Measurements from ENCODE around the gene FAF2. TPM values are rescaled to one million over a fixed set of nuclear protein-coding genes. Genes with fewer than 3 reads are reported as not detected.

FAF2 gene
- total and polyA plus RNA-seq, 7 donors = 4.2 to 24.6 (median 18.6) TPM

- Histone ChIP-seq H3K36me3 (no peaks in the 10 kb centered on the region), H3K4me1 (peaks cover 0 to 40% (median 21%) of the 10 kb centered on the region in 4 donors), H3K27ac (peak overlapping the region; percentile 81 to 91 (median 87)), H3K27me3 (no peaks in the 10 kb centered on the region), H3K4me3 (peak overlapping the region; percentile 47 to 82 (median 68)), H3K9me3 (no peaks in the 10 kb centered on the region)
- intact Hi-C loops (cut with DNase I) = loop anchor here (1.0 to 2.0 kb wide), 3 partner anchors 97 to 127 kb away; partner anchors contain the start of genes CLTB and TSPAN17
- TF ChIP-seq POLR2AphosphoS5 (IDR thresholded peaks at IDR 0.05) = peak; percentile 66 to 79 (median 72)
- TF ChIP-seq POLR2A (IDR thresholded peaks at IDR 0.05) = peak in 1 of 2 donors; percentile 84
- TF ChIP-seq, protein P1, sequence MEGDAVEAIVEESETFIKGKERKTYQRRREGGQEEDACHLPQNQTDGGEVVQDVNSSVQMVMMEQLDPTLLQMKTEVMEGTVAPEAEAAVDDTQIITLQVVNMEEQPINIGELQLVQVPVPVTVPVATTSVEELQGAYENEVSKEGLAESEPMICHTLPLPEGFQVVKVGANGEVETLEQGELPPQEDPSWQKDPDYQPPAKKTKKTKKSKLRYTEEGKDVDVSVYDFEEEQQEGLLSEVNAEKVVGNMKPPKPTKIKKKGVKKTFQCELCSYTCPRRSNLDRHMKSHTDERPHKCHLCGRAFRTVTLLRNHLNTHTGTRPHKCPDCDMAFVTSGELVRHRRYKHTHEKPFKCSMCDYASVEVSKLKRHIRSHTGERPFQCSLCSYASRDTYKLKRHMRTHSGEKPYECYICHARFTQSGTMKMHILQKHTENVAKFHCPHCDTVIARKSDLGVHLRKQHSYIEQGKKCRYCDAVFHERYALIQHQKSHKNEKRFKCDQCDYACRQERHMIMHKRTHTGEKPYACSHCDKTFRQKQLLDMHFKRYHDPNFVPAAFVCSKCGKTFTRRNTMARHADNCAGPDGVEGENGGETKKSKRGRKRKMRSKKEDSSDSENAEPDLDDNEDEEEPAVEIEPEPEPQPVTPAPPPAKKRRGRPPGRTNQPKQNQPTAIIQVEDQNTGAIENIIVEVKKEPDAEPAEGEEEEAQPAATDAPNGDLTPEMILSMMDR (IDR thresholded peaks at IDR 0.05) = no peak
- no peak for TF ChIP-seq EP300 (IDR thresholded peaks at IDR 0.05)
- peak; percentile 84 for DNase-seq
- 0% methylated on average over 63 of the region's 63 CpGs for WGBS, 2 donors
These were observed 95.4 kb downstream of the FAF2 start for GRCh38 chr5:176543428-176544182.

- 66 to 93% methylated on average over 6 of the region's 6 CpGs for WGBS, 2 donors
- Histone ChIP-seq H3K27ac (peak overlapping the region in 1 of 4 donors; percentile 22), H3K9me3 (no peaks in the 10 kb centered on the region), H3K4me3 (no peak overlapping the region), H3K27me3 (no peaks in the 10 kb centered on the region), H3K36me3 (no peaks in the 10 kb centered on the region), H3K4me1 (peaks cover 0 to 36% (median 20%) of the 10 kb centered on the region in 4 donors)
- TF ChIP-seq POLR2AphosphoS5 (IDR thresholded peaks at IDR 0.05) = no peak
- no peak for TF ChIP-seq EP300 (IDR thresholded peaks at IDR 0.05)
- no peak for TF ChIP-seq POLR2A (IDR thresholded peaks at IDR 0.05)
- TF ChIP-seq, protein P1 (IDR thresholded peaks at IDR 0.05) = no peak
- intact Hi-C loops (cut with DNase I) = no loop called here
- no peak for DNase-seq
These were observed 97.2 kb downstream of the FAF2 start for GRCh38 chr5:176545388-176545736.

- Histone ChIP-seq H3K36me3 (no peaks in the 10 kb centered on the region), H3K4me3 (no peak overlapping the region), H3K27ac (peak overlapping the region in 1 of 4 donors; percentile 22), H3K27me3 (no peaks in the 10 kb centered on the region), H3K9me3 (no peaks in the 10 kb centered on the region), H3K4me1 (peaks cover 0 to 36% (median 20%) of the 10 kb centered on the region in 4 donors)
- TF ChIP-seq EP300 (IDR thresholded peaks at IDR 0.05) (no peak), POLR2A (IDR thresholded peaks at IDR 0.05) (peak in 1 of 2 donors; percentile 24), POLR2AphosphoS5 (IDR thresholded peaks at IDR 0.05) (peak in 1 of 4 donors; percentile 9)
- TF ChIP-seq, protein P1 (IDR thresholded peaks at IDR 0.05) = no peak
- 16 to 67% methylated on average over 13 of the region's 13 CpGs for WGBS, 2 donors
- intact Hi-C loops (cut with DNase I) = no loop called here
- DNase-seq = no peak
These were observed 97.7 kb downstream of the FAF2 start for GRCh38 chr5:176545737-176546509.

DNA sequence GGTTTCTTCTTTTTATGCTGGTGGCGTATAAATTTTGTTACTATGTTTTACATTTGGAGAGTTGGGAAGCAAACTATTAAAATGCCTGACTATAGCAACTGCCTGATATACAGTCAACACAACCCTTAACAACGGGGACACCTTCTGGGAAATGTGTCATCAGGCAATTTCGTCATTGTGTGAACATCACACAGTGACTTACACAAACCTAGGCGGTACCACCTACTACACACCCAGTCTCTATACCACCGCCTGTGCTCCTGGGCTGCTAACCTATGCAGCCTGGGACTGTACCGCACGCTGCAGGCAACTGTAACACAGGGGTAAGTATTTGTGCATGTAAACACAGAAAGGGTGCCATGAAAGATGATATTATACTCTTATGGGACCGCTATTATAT is 99.6 kb downstream of the FAF2 start:
- peaks cover 0 to 18% (median 6%) of the 10 kb centered on the region in 4 donors for H3K4me1 ChIP-seq
- 15 to 63% methylated on average over 8 of the region's 8 CpGs for WGBS, 2 donors
- peak overlapping the region in 1 of 4 donors; percentile 23 for H3K27ac ChIP-seq

More for the DNA sequence above, 99.6 kb downstream of the FAF2 start:
- Histone ChIP-seq H3K4me3 (no peak overlapping the region), H3K9me3 (no peaks in the 10 kb centered on the region), H3K27me3 (peaks cover 0 to 12% (median 0%) of the 10 kb centered on the region in 3 donors), H3K36me3 (no peaks in the 10 kb centered on the region)
- TF ChIP-seq, protein P1 (IDR thresholded peaks at IDR 0.05) = no peak
- TF ChIP-seq POLR2A (IDR thresholded peaks at IDR 0.05) = peak in 1 of 2 donors; percentile 78
- TF ChIP-seq EP300 (IDR thresholded peaks at IDR 0.05) = no peak
- TF ChIP-seq POLR2AphosphoS5 (IDR thresholded peaks at IDR 0.05) = peak in 3 of 4 donors; percentile 4 to 59 (median 7)
- intact Hi-C loops (cut with DNase I) = no loop called here
- no peak for DNase-seq
